Fibroblast of lung (primary cell): Measurements from ENCODE around the gene SPAG9.
"Not testable (repeated sequence)": the region's sequence is repeated elsewhere in the genome, so short reads cannot be mapped to it uniquely, and the experiment has no call there.

Source experiments
- CTCF ChIP-seq, 2 donors: IDR thresholded peaks in 1 of 2; conservative IDR thresholded peaks in 1 of 2; 1 replicate in 1 of 2; 2 replicates in 1 of 2; pipeline ENCODE4 v1.5.1; 2011 to 2012; ENCODE audit warnings: low read length in 2 of 2, control low read depth in 1 of 2, inconsistent platforms in 1 of 2, low read depth in 1 of 2, mild to moderate bottlenecking in 1 of 2
- EZH2 ChIP-seq: IDR thresholded peaks from 2 replicates; pipeline ENCODE4 v1.5.1; 2012; ENCODE audit warnings: low read length, control low read depth, mild to moderate bottlenecking; ENCODE audit errors: missing control alignments

- TF ChIP-seq CTCF (conservative IDR thresholded peaks at IDR 0.05 in 1 of 2, IDR thresholded peaks at IDR 0.05 in 1 of 2; ENCODE audit: low read depth in 1 of 2, low read length in 2 of 2); EZH2: not testable (repeated sequence)
These were observed 8.1 kb downstream of the SPAG9 start for GRCh38 chr17:51112303-51113222.
